DND-41 (cell line): ENCODE data around the gene LCN6.

Experiments used
- EZH2 ChIP-seq: IDR thresholded peaks from 3 replicates; pipeline ENCODE4 v1.6.1; 2012; ENCODE audit warnings: borderline replicate concordance, low read depth, mild to moderate bottlenecking, moderate library complexity, low read length, inconsistent platforms; ENCODE audit not compliant: severe bottlenecking
- TF ChIP-seq, protein P1 (sequence below): IDR thresholded peaks from 2 replicates; pipeline ENCODE4 v1.5.1; 2012; ENCODE audit warnings: borderline replicate concordance, low read length, moderate library complexity, mild to moderate bottlenecking; ENCODE audit not compliant: poor library complexity, severe bottlenecking; ENCODE audit errors: extremely low read depth

DNA sequence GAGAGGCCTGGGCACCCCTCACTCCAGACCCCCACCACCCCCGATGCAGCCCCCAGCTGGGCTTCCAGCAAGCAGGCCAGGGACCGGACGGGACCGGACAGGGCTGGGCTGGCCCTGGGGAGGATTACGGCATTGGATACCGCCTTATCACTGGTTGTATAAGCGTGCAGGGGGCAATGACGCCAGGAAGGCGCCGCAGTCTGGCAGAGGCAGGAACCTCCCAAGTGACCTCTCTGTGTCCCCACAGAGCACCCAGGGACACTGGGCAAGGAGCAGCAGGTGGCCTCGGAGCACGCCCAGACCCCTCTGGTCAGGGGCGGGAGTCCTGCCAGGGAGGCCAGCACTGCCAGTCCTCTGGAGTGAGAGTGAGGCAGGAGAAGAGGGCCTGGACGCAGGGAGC lies 16.7 kb upstream of the LCN6 start:
- no peak for TF ChIP-seq EZH2
- TF ChIP-seq, protein P1, sequence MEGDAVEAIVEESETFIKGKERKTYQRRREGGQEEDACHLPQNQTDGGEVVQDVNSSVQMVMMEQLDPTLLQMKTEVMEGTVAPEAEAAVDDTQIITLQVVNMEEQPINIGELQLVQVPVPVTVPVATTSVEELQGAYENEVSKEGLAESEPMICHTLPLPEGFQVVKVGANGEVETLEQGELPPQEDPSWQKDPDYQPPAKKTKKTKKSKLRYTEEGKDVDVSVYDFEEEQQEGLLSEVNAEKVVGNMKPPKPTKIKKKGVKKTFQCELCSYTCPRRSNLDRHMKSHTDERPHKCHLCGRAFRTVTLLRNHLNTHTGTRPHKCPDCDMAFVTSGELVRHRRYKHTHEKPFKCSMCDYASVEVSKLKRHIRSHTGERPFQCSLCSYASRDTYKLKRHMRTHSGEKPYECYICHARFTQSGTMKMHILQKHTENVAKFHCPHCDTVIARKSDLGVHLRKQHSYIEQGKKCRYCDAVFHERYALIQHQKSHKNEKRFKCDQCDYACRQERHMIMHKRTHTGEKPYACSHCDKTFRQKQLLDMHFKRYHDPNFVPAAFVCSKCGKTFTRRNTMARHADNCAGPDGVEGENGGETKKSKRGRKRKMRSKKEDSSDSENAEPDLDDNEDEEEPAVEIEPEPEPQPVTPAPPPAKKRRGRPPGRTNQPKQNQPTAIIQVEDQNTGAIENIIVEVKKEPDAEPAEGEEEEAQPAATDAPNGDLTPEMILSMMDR: no peak
